ENCODE data around the gene PCYOX1L.

GRCh38 chr5:149328177-149328576 lies 29.7 kb upstream of the PCYOX1L start:
- TF ChIP-seq IRF1 (CRISPR knock-in tag; IDR thresholded peaks at IDR 0.05; ENCODE audit: borderline replicate concordance) (no peak), RAD21 (CRISPR knock-in tag; conservative IDR thresholded peaks at IDR 0.05 in 1 of 2, IDR thresholded peaks at IDR 0.05 in 1 of 2) (no peak)

Data from K562 (cell line).